Renal cortical epithelial cell (primary cell): ENCODE measurements around the gene CELSR2. TPM values are rescaled to one million over a fixed set of nuclear protein-coding genes. Genes with fewer than 3 reads are reported as not detected.
"Not testable (repeated sequence)": the region's sequence is repeated elsewhere in the genome, so short reads cannot be mapped to it uniquely, and the experiment has no call there.

Source experiments
- DNase-seq: peaks from one replicate; pipeline ENCODE4 v3.0.0-alpha.2; 2011; ENCODE audit warnings: low read depth
- total RNA-seq: library from RNA; depleted of rRNA; stranded (reverse); fragments of >200 nt; gene quantifications from 2 replicates; pipeline ENCODE4 v1.2.3, GENCODE V29; 2014

CELSR2 gene
- total RNA-seq, 1 donor from 2014 or later: 75.9 TPM

- DNase-seq: peak; percentile 69
Observed at GRCh38 chr1:109277434-109278204, 28.3 kb downstream of the CELSR2 start.

GRCh38 chr1:109279615-109280278 is 30.4 kb downstream of the CELSR2 start:
- no peak for DNase-seq

- DNase-seq: no peak
Observed at GRCh38 chr1:109280862-109281261, 31.5 kb downstream of the CELSR2 start.

GRCh38 chr1:109281680-109282496 is 32.5 kb downstream of the CELSR2 start:
- no peak for DNase-seq

- DNase-seq: no peak
Observed at GRCh38 chr1:109282497-109282951, 33.2 kb downstream of the CELSR2 start.

- peak; percentile 88 for DNase-seq
Observed at GRCh38 chr1:109282952-109283747, 33.8 kb downstream of the CELSR2 start, which contains the start of gene PSRC1. Gene PSRC1, minus strand, starts transcription at chr1:109283145.

GRCh38 chr1:109283748-109284600 is 34.6 kb downstream of the CELSR2 start:
- peak; percentile 32 for DNase-seq

GRCh38 chr1:109286762-109287161 is 37.4 kb downstream of the CELSR2 start:
- not testable (repeated sequence) for DNase-seq

GRCh38 chr1:109290137-109290536 is 40.8 kb downstream of the CELSR2 start:
- DNase-seq: no peak

- DNase-seq: no peak
Observed at GRCh38 chr1:109290998-109291397, 41.7 kb downstream of the CELSR2 start.

GRCh38 chr1:109292364-109292763 is 43.0 kb downstream of the CELSR2 start:
- no peak for DNase-seq

GRCh38 chr1:109293026-109293425 is 43.7 kb downstream of the CELSR2 start:
- no peak for DNase-seq

- DNase-seq: no peak
Observed at GRCh38 chr1:109294481-109294880, 45.1 kb downstream of the CELSR2 start.

GRCh38 chr1:109295712-109296415 is 46.5 kb downstream of the CELSR2 start:
- DNase-seq: no peak

GRCh38 chr1:109296782-109297181 is 47.4 kb downstream of the CELSR2 start:
- DNase-seq: no peak

GRCh38 chr1:109298666-109299557 is 49.6 kb downstream of the CELSR2 start:
- peak; percentile 85 for DNase-seq

- DNase-seq: no peak
Observed at GRCh38 chr1:109299558-109300343, 50.4 kb downstream of the CELSR2 start.

- peak; percentile 21 for DNase-seq
Observed at GRCh38 chr1:109300650-109301151, 51.4 kb downstream of the CELSR2 start.
